H1 (cell line): Measurements from ENCODE around the gene TERC. TPM values are rescaled to one million over a fixed set of nuclear protein-coding genes. Genes with fewer than 3 reads are reported as not detected.

Experiments used
- CTCF ChIA-PET: fragments of 300-600 bp; sonication (Branson Sonifier 250); formaldehyde crosslinking; loops from one replicate; lab custom pipeline; 2021; ENCODE audit not compliant: partially characterized antibody; lab: Charles Lee
- POLR2A ChIA-PET: fragments of 300-600 bp; sonication (Branson Sonifier 250); formaldehyde crosslinking; loops from one replicate; lab custom pipeline; 2021; ENCODE audit warnings: inconsistent platforms; ENCODE audit not compliant: partially characterized antibody; lab: Charles Lee
- DNase-seq, 2 experiments: peaks; one replicate each; pipeline versions ENCODE4 v3.0.0 to v3.0.0-alpha.2; 2010 to 2022; ENCODE audit warnings: low spot score in 2 of 2, low read depth in 1 of 2, mixed read lengths in 1 of 2
- FAIRE-seq: peaks from 2 replicates; lab custom pipeline; 2011; peaks lifted over from hg19 to GRCh38; lab: Jason Lieb, UNC
- H2AFZ ChIP-seq: 2 replicates; pipeline ENCODE4 v1.8.1; 2012; ENCODE audit warnings: low read length, inconsistent platforms
- H2AK5ac ChIP-seq: 2 replicates; pipeline ENCODE4 v1.6.1; 2013; ENCODE audit warnings: low read depth, low read length
- H2BK120ac ChIP-seq: replicated peaks from 2 replicates; pipeline ENCODE3; 2013; ENCODE audit warnings: low read depth, low read length, inconsistent platforms
- H2BK12ac ChIP-seq: 2 replicates; pipeline ENCODE4 v1.6.1; 2013; ENCODE audit warnings: low read depth, low read length
- H2BK15ac ChIP-seq: 2 replicates; pipeline ENCODE4 v1.6.1; 2013; ENCODE audit warnings: low read length
- H2BK20ac ChIP-seq: 2 replicates; pipeline ENCODE4 v1.6.1; 2013; ENCODE audit warnings: low read length
- H2BK5ac ChIP-seq: 2 replicates; pipeline ENCODE4 v1.6.1; 2013; ENCODE audit warnings: low read depth, low read length
- H3K14ac ChIP-seq: 2 replicates; pipeline ENCODE4 v1.6.1; 2013; ENCODE audit warnings: inconsistent platforms; ENCODE audit not compliant: insufficient read length
- H3K18ac ChIP-seq: 2 replicates; pipeline ENCODE4 v1.6.1; 2013; ENCODE audit warnings: low read length; ENCODE audit errors: extremely low read depth
- H3K23ac ChIP-seq: 2 replicates; pipeline ENCODE4 v1.6.1; 2013; ENCODE audit warnings: inconsistent platforms; ENCODE audit not compliant: insufficient read length
- H3K23me2 ChIP-seq: 2 replicates; pipeline ENCODE4 v1.6.1; 2013; ENCODE audit warnings: low read depth, low read length
- H3K27ac ChIP-seq: 2 replicates; pipeline ENCODE4 v1.6.1; 2011; ENCODE audit warnings: low read depth, low read length, inconsistent platforms
- H3K27me3 ChIP-seq, 4 experiments: replicated peaks in 1 of 4; 1 replicate in 1 of 4; 2 replicates in 3 of 4; pipeline versions ENCODE4 v1.6.1 to v1.8.1; 2011 to 2013; ENCODE audit warnings: low read length in 3 of 4, mild to moderate bottlenecking in 3 of 4, inconsistent platforms in 2 of 4, mixed read lengths in 2 of 4, moderate library complexity in 1 of 4; ENCODE audit not compliant: control insufficient read depth in 3 of 4, insufficient read depth in 3 of 4; ENCODE audit errors: extremely low read depth in 1 of 4
- H3K36me3 ChIP-seq, 4 experiments: 2 replicates each; pipeline versions ENCODE4 v1.6.1 to v1.8.1; 2011 to 2013; ENCODE audit warnings: mild to moderate bottlenecking in 4 of 4, low read length in 3 of 4, moderate library complexity in 2 of 4, control low read depth in 1 of 4, inconsistent platforms in 1 of 4; ENCODE audit not compliant: insufficient read depth in 4 of 4, control insufficient read depth in 2 of 4
- H3K4ac ChIP-seq: replicated peaks from 2 replicates; pipeline ENCODE3; 2013; ENCODE audit warnings: low read length, low read depth, mixed read lengths, inconsistent platforms; ENCODE audit not compliant: insufficient read length
- H3K4me1 ChIP-seq, 4 experiments: replicated peaks in 1 of 4; 1 replicate in 1 of 4; 2 replicates in 3 of 4; pipeline versions ENCODE4 v1.6.1 to v1.8.1; 2011 to 2013; ENCODE audit warnings: low read length in 3 of 4, inconsistent platforms in 2 of 4, mixed read lengths in 1 of 4; ENCODE audit not compliant: insufficient read depth in 4 of 4, control insufficient read depth in 3 of 4
- H3K4me2 ChIP-seq, 2 experiments: 2 replicates each; pipeline versions ENCODE4 v1.6.1 to v1.8.1; 2011 to 2013; ENCODE audit warnings: low read depth in 2 of 2, low read length in 2 of 2, control low read depth in 1 of 2, inconsistent platforms in 1 of 2, mild to moderate bottlenecking in 1 of 2; ENCODE audit not compliant: insufficient read depth in 1 of 2
- H3K4me3 ChIP-seq, 4 experiments: fragments of 200-600, 300-600 bp in 1 of 4; sonication (generic), shearing (Covaris generic), sonication (Bioruptor Twin) in 1 of 4; 2 replicates each; pipeline versions ENCODE4 v1.5.1 to v1.8.1; 2011 to 2016; ENCODE audit warnings: low read length in 4 of 4, low read depth in 3 of 4, control low read depth in 2 of 4, inconsistent platforms in 2 of 4, mild to moderate bottlenecking in 2 of 4, mixed read lengths in 1 of 4, moderate library complexity in 1 of 4; ENCODE audit not compliant: insufficient read depth in 2 of 4; ENCODE audit errors: extremely low read depth in 1 of 4
- H3K56ac ChIP-seq: replicated peaks from 2 replicates; pipeline ENCODE3; 2013; ENCODE audit warnings: low read depth, mild to moderate bottlenecking, mixed read lengths, low read length, inconsistent platforms; ENCODE audit not compliant: insufficient read length
- H3K79me1 ChIP-seq: 2 replicates; pipeline ENCODE4 v1.6.1; 2013; ENCODE audit warnings: low read depth, low read length, control low read depth
- H3K79me2 ChIP-seq, 2 experiments: 2 replicates each; pipeline versions ENCODE4 v1.6.1 to v1.8.1; 2012 to 2013; ENCODE audit warnings: low read length in 2 of 2, mild to moderate bottlenecking in 2 of 2, inconsistent platforms in 1 of 2; ENCODE audit not compliant: insufficient read depth in 2 of 2, control insufficient read depth in 1 of 2
- H3K9ac ChIP-seq, 4 experiments: replicated peaks in 1 of 4; 1 replicate in 1 of 4; 2 replicates in 3 of 4; pipeline versions ENCODE4 v1.6.1 to v1.8.1; 2011 to 2013; ENCODE audit warnings: low read depth in 3 of 4, low read length in 3 of 4, control low read depth in 2 of 4, mild to moderate bottlenecking in 2 of 4, moderate library complexity in 2 of 4, inconsistent platforms in 1 of 4; ENCODE audit errors: extremely low read depth in 1 of 4
- H3K9me3 ChIP-seq, 2 experiments: 2 replicates each; pipeline versions ENCODE4 v1.6.1 to v1.8.1; 2012 to 2013; ENCODE audit warnings: mild to moderate bottlenecking in 2 of 2, moderate library complexity in 2 of 2, control low read depth in 1 of 2, inconsistent platforms in 1 of 2, low read depth in 1 of 2, low read length in 1 of 2, mixed read lengths in 1 of 2; ENCODE audit not compliant: insufficient read depth in 2 of 2
- H4K20me1 ChIP-seq, 2 experiments: replicated peaks in 1 of 2; 2 replicates each; pipeline versions ENCODE3 to v1.8.1; 2011 to 2013; ENCODE audit warnings: inconsistent platforms in 2 of 2, low read length in 2 of 2, mild to moderate bottlenecking in 1 of 2; ENCODE audit not compliant: insufficient read depth in 2 of 2, control insufficient read depth in 1 of 2
- H4K5ac ChIP-seq: 2 replicates; pipeline ENCODE4 v1.6.1; 2013; ENCODE audit warnings: low read length, low read depth, mixed read lengths, inconsistent platforms; ENCODE audit not compliant: insufficient read length
- H4K8ac ChIP-seq: 2 replicates; pipeline ENCODE4 v1.8.0; 2013; ENCODE audit warnings: mild to moderate bottlenecking, moderate library complexity, low read length, inconsistent platforms; ENCODE audit not compliant: insufficient read depth; ENCODE audit errors: extremely low read depth
- H4K91ac ChIP-seq: replicated peaks from 2 replicates; pipeline ENCODE3; 2013; ENCODE audit warnings: low read length, mixed read lengths, inconsistent platforms; ENCODE audit not compliant: insufficient read length
- ATF2 ChIP-seq: IDR thresholded peaks from 2 replicates; pipeline ENCODE4 v1.6.1; 2012; ENCODE audit warnings: low read length, inconsistent platforms
- SIRT6 ChIP-seq: IDR thresholded peaks from one replicate; pipeline ENCODE4 v1.7.1; 2012; ENCODE audit warnings: low read length, inconsistent platforms
- YY1 ChIP-seq: IDR thresholded peaks from 2 replicates; pipeline ENCODE4 v1.6.1; 2011; ENCODE audit warnings: low read depth, mild to moderate bottlenecking, low read length
- polyA plus RNA-seq, 7 experiments: library from polyadenylated mRNA; depleted of rRNA in 3 of 7; stranded (reverse) in 5 of 7; unstranded in 2 of 7; fragments of >200 nt in 5 of 7; fragments of 200-250 nt in 2 of 7; gene quantifications; 1 replicate in 5 of 7; 2 replicates in 1 of 7; 4 replicates in 1 of 7; pipeline versions ENCODE4 v1.2.1 to v1.2.3, GENCODE V29; 2011 to 2013; ENCODE audit warnings: missing spikeins in 2 of 7, mixed read lengths in 2 of 7
- total RNA-seq: library from RNA; stranded (reverse); fragmentation: NEBNext Ultra II Directional; extraction: Animal tissue kit (Norgen Biotek cat#: 25700); gene quantifications from 2 replicates; pipeline ENCODE4 v1.2.1, GENCODE V29; 2021

TERC gene
- total and polyA plus RNA-seq, 2 of the 8 experiments (the other 6 are each of a cell fraction or from before 2014, with no cell fraction given) = 2.3 to 17.0 TPM

- Histone ChIP-seq H2BK20ac (no peak overlapping the region), H4K91ac (no peak overlapping the region), H3K23me2 (no peaks in the 10 kb centered on the region), H3K4me2 (no peak overlapping the region), H3K79me1 (no peaks in the 10 kb centered on the region), H4K8ac (no peak overlapping the region), H3K18ac (no peak overlapping the region), H3K79me2 (no peaks in the 10 kb centered on the region), H3K9me3 (no peaks in the 10 kb centered on the region), H2AK5ac (no peak overlapping the region), H2BK15ac (no peak overlapping the region), H4K5ac (no peak overlapping the region), H3K14ac (no peak overlapping the region), H2BK12ac (no peak overlapping the region), H3K23ac (no peak overlapping the region), H3K4ac (no peak overlapping the region), H2BK120ac (no peak overlapping the region), H3K56ac (no peak overlapping the region), H3K9ac (no peak overlapping the region), H3K4me3 (no peak overlapping the region), H4K20me1 (peaks cover 0 to 2% of the 10 kb centered on the region in 2 experiments), H3K27me3 (no peaks in the 10 kb centered on the region), H2BK5ac (no peak overlapping the region), H2AFZ (no peak overlapping the region), H3K4me1 (no peaks in the 10 kb centered on the region), H3K27ac (no peak overlapping the region), H3K36me3 (no peaks in the 10 kb centered on the region)
- DNase-seq (no peak), FAIRE-seq (no peak)
- CTCF ChIA-PET = interaction anchor here (0.6 kb wide), 1 partner anchor 802 kb away, joined by 3 read pairs; no protein-coding TSS in a partner anchor
- TF ChIP-seq YY1 (no peak), SIRT6 (no peak), ATF2 (no peak)
- POLR2A ChIA-PET = no interaction called here
These were observed 42.1 kb downstream of the TERC start for GRCh38 chr3:169722724-169723123.
